ENCODE data around the gene GALNTL6.
"Not testable (repeated sequence)": the region's sequence is repeated elsewhere in the genome, so short reads cannot be mapped to it uniquely, and the experiment has no call there.

GALNTL6 gene

GRCh38 chr4:172666711-172667368 lies 853.6 kb downstream of the GALNTL6 start:
- no peak for DNase-seq (ENCODE audit: low spot score)

GRCh38 chr4:172674811-172675210 lies 861.6 kb downstream of the GALNTL6 start:
- DNase-seq (ENCODE audit: low spot score) = no peak

GRCh38 chr4:172675232-172675631 lies 862.0 kb downstream of the GALNTL6 start:
- no peak for DNase-seq (ENCODE audit: low spot score)

- no peak for DNase-seq (ENCODE audit: low spot score)
Measured at GRCh38 chr4:172680691-172681090, 867.5 kb downstream of the GALNTL6 start.

- no peak for DNase-seq (ENCODE audit: low spot score)
Measured at GRCh38 chr4:172683021-172683420, 869.8 kb downstream of the GALNTL6 start.

- DNase-seq (ENCODE audit: low spot score) = no peak
Measured at GRCh38 chr4:172686021-172686420, 872.8 kb downstream of the GALNTL6 start.

GRCh38 chr4:172688534-172688933 lies 875.3 kb downstream of the GALNTL6 start:
- no peak for DNase-seq (ENCODE audit: low spot score)

- no peak for DNase-seq (ENCODE audit: low spot score)
Measured at GRCh38 chr4:172691552-172691951, 878.3 kb downstream of the GALNTL6 start.

- no peak for DNase-seq (ENCODE audit: low spot score)
Measured at GRCh38 chr4:172692701-172693100, 879.5 kb downstream of the GALNTL6 start.

GRCh38 chr4:172698256-172698655 lies 885.1 kb downstream of the GALNTL6 start:
- no peak for DNase-seq (ENCODE audit: low spot score)

GRCh38 chr4:172705565-172705964 lies 892.4 kb downstream of the GALNTL6 start:
- no peak for DNase-seq (ENCODE audit: low spot score)

- DNase-seq (ENCODE audit: low spot score) = no peak
Measured at GRCh38 chr4:172706000-172706399, 892.8 kb downstream of the GALNTL6 start.

- no peak for DNase-seq (ENCODE audit: low spot score)
Measured at GRCh38 chr4:172707622-172708021, 894.4 kb downstream of the GALNTL6 start.

GRCh38 chr4:172708184-172708583 lies 895.0 kb downstream of the GALNTL6 start:
- no peak for DNase-seq (ENCODE audit: low spot score)

GRCh38 chr4:172709376-172709775 lies 896.2 kb downstream of the GALNTL6 start:
- no peak for DNase-seq (ENCODE audit: low spot score)

GRCh38 chr4:172716291-172716690 lies 903.1 kb downstream of the GALNTL6 start:
- DNase-seq (ENCODE audit: low spot score) = no peak

- DNase-seq (ENCODE audit: low spot score) = no peak
Measured at GRCh38 chr4:172721659-172722058, 908.5 kb downstream of the GALNTL6 start.

- DNase-seq (ENCODE audit: low spot score) = no peak
Measured at GRCh38 chr4:172725581-172725980, 912.4 kb downstream of the GALNTL6 start.

GRCh38 chr4:172726001-172726423 lies 912.8 kb downstream of the GALNTL6 start:
- no peak for DNase-seq (ENCODE audit: low spot score)

- DNase-seq (ENCODE audit: low spot score) = no peak
Measured at GRCh38 chr4:172727631-172728030, 914.4 kb downstream of the GALNTL6 start.

GRCh38 chr4:172733645-172734044 lies 920.4 kb downstream of the GALNTL6 start:
- not testable (repeated sequence) for DNase-seq (ENCODE audit: low spot score)

GRCh38 chr4:172734555-172734954 lies 921.4 kb downstream of the GALNTL6 start:
- no peak for DNase-seq (ENCODE audit: low spot score)

GRCh38 chr4:172736046-172736445 lies 922.8 kb downstream of the GALNTL6 start:
- no peak for DNase-seq (ENCODE audit: low spot score)

GRCh38 chr4:172740434-172740833 lies 927.2 kb downstream of the GALNTL6 start:
- DNase-seq (ENCODE audit: low spot score) = peak; percentile 9
